OCI-LY1 (cell line): ENCODE data around the gene POLE.

ENCODE experiments used
- H2AFZ ChIP-seq: fragments of 200-600 bp; sonication (generic), shearing (Covaris generic); 2 replicates; pipeline ENCODE4 v1.6.0; 2014; ENCODE audit warnings: antibody characterized with exemption, mild to moderate bottlenecking, low read length
- H3F3A ChIP-seq: fragments of 200-600 bp; sonication (generic), shearing (Covaris generic); 2 replicates; pipeline ENCODE4 v1.6.0; 2014; ENCODE audit warnings: mild to moderate bottlenecking, antibody characterized with exemption, low read length, moderate library complexity; ENCODE audit not compliant: insufficient read depth
- H3K27ac ChIP-seq: fragments of 200-600 bp; sonication (generic); 2 replicates; pipeline ENCODE4 v1.5.1; 2014; ENCODE audit warnings: low read length, mixed run types, mild to moderate bottlenecking, low read depth; ENCODE audit not compliant: poor library complexity, severe bottlenecking
- H3K27me3 ChIP-seq: fragments of 200-600 bp; sonication (generic); 2 replicates; pipeline ENCODE4 v1.6.0; 2014; ENCODE audit warnings: antibody characterized with exemption, mild to moderate bottlenecking, low read length, moderate library complexity; ENCODE audit not compliant: insufficient read depth
- H3K36me3 ChIP-seq: fragments of 200-600 bp; sonication (generic); 2 replicates; pipeline ENCODE4 v1.6.1; 2014; ENCODE audit warnings: mild to moderate bottlenecking, antibody characterized with exemption, low read length, moderate library complexity, mixed read lengths; ENCODE audit not compliant: insufficient read depth
- H3K4me1 ChIP-seq: fragments of 200-600 bp; sonication (generic); 2 replicates; pipeline ENCODE4 v1.5.1; 2014; ENCODE audit warnings: mild to moderate bottlenecking, low read length, moderate library complexity; ENCODE audit not compliant: insufficient read depth, severe bottlenecking
- H3K4me2 ChIP-seq: fragments of 200-600 bp; sonication (generic), shearing (Covaris generic); 2 replicates; pipeline ENCODE4 v1.6.1; 2014; ENCODE audit warnings: low read length
- H3K4me3 ChIP-seq: fragments of 200-600 bp; sonication (generic); 2 replicates; pipeline ENCODE4 v1.5.1; 2014; ENCODE audit warnings: low read length, low read depth, mild to moderate bottlenecking, mixed read lengths; ENCODE audit not compliant: poor library complexity, severe bottlenecking
- H3K79me2 ChIP-seq: fragments of 200-600 bp; shearing (Covaris generic); 2 replicates; pipeline ENCODE4 v1.6.1; 2016; ENCODE audit warnings: mixed run types, low read length, mixed read lengths; ENCODE audit not compliant: insufficient read depth
- H3K9ac ChIP-seq: fragments of 200-600 bp; sonication (generic), shearing (Covaris generic); 2 replicates; pipeline ENCODE4 v1.6.1; 2014; ENCODE audit warnings: mild to moderate bottlenecking, low read length, mixed read lengths
- H3K9me2 ChIP-seq: fragments of 200-600 bp; sonication (generic), shearing (Covaris generic); 2 replicates; pipeline ENCODE4 v1.6.1; 2014; ENCODE audit warnings: low read depth, mild to moderate bottlenecking, low read length, mixed read lengths
- H3K9me3 ChIP-seq: fragments of 200-600 bp; shearing (Covaris generic); 2 replicates; pipeline ENCODE4 v1.6.1; 2014; ENCODE audit warnings: low read length, mixed read lengths
- H4K20me1 ChIP-seq: fragments of 200-600 bp; sonication (generic), shearing (Covaris generic); 2 replicates; pipeline ENCODE4 v1.6.0; 2016; ENCODE audit warnings: mild to moderate bottlenecking, low read length; ENCODE audit not compliant: insufficient read depth
- CTCF ChIP-seq: fragments of 200-600 bp; sonication (generic), shearing (Covaris generic); IDR thresholded peaks from 2 replicates; pipeline ENCODE4 v1.5.1; 2017; ENCODE audit warnings: mild to moderate bottlenecking, antibody characterized with exemption, low read length, moderate library complexity, mixed read lengths
- EZH2 ChIP-seq: fragments of 200-600 bp; sonication (generic), shearing (Covaris generic); IDR thresholded peaks from 2 replicates; pipeline ENCODE4 v1.8.0; 2017; ENCODE audit warnings: borderline replicate concordance, mixed run types, mild to moderate bottlenecking, antibody characterized with exemption, low read length, moderate library complexity, mixed read lengths

The POLE gene

DNA sequence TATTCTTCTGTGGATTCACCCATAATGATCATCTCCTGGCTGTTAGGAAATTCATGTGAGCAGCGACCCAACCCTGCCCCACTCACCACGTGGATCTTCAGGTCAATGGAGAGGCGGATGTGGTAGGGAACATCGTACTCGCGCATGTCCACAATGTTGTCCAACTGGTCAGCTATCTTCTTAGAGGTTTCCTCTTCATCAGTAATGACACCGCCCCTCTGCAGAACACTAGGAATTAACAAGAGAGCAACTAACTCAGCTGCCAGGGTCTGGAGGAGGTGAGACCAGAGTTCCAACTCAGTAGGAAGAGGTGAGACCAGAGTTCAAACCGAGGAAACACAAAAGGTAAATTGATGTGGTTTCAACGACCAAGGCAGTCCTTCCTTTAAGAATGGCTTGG lies 9.7 kb downstream of the POLE start:
- Histone ChIP-seq H3K9ac (no peak overlapping the region), H2AFZ (no peak overlapping the region), H3K9me2 (no peaks in the 10 kb centered on the region), H3K36me3 (peaks cover 89% of the 10 kb centered on the region), H3K27me3 (no peaks in the 10 kb centered on the region), H3K27ac (no peak overlapping the region), H3K79me2 (peaks cover 25% of the 10 kb centered on the region), H3K4me3 (no peak overlapping the region), H3K4me2 (no peak overlapping the region), H3K9me3 (no peaks in the 10 kb centered on the region), H4K20me1 (no peaks in the 10 kb centered on the region), H3F3A (no peaks in the 10 kb centered on the region), H3K4me1 (no peaks in the 10 kb centered on the region)
- TF ChIP-seq CTCF (no peak), EZH2 (no peak)

DNA sequence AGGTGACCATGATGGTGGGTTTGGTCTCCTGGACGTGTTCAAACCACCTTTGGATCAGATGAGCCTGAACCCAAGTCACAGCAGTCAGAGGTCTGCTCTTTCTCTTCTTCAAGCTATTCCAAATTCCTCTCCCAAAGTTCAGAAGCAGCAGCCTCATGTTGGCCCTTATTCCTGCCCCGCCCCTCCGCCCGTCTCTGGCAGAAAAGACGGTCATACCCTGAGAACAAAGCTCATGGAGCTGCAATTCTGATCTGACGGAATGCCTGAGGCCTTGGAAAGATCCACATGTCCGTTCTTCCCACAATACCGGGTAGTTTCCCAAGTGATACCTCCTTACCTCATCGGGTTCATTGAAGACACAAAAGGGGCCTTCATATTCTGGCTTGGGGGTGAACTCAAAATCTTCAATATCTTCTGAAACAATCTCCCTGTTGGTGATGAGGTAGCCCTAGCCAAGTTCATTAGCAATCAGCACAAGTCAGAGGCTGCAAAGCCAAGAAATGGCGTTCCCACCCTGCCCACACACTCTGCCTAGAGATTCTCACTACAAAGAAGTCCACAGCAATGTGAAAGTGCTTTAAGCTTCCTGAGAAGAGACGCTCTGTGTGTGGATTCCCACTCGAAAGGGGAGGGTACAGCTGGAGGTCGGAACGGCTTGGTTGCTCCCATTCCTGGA lies 11.2 kb downstream of the POLE start:
- H3K36me3 ChIP-seq, result peaks cover 90% of the 10 kb centered on the region

DNA sequence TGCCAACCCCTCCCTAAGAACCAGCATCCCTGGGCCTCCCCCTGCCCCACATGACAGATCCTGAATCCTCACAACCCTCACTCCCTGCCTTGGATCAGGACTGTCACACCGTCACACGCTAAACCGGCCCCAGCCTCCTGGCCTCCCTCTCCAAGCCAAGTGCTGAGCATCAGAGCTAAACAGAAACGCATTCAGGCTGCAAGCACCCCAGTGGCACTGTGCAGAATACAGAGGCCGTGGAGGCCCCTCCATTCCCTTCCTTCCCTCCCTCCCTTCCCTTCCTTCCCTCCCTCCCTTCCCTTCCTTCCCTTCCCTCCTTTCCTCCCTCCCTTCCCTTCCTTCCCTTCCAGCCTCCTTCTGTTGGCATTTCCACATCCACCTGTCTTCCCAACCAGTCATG lies 12.6 kb downstream of the POLE start:
- Histone ChIP-seq H3K27me3 (no peaks in the 10 kb centered on the region), H3F3A (no peaks in the 10 kb centered on the region), H2AFZ (no peak overlapping the region), H3K9ac (no peak overlapping the region), H3K9me3 (no peaks in the 10 kb centered on the region), H3K4me3 (no peak overlapping the region), H4K20me1 (no peaks in the 10 kb centered on the region), H3K4me1 (no peaks in the 10 kb centered on the region), H3K79me2 (no peaks in the 10 kb centered on the region), H3K36me3 (peaks cover 86% of the 10 kb centered on the region), H3K27ac (no peak overlapping the region), H3K9me2 (no peaks in the 10 kb centered on the region), H3K4me2 (no peak overlapping the region)
- TF ChIP-seq EZH2 (no peak), CTCF (no peak)

More for the DNA sequence above, 11.2 kb downstream of the POLE start:
- no peak overlapping the region for H3K9ac ChIP-seq
- no peaks in the 10 kb centered on the region for H3K9me2 ChIP-seq
- H3K4me2 ChIP-seq, result no peak overlapping the region
- H3K4me3 ChIP-seq, result no peak overlapping the region
- no peak overlapping the region for H3K27ac ChIP-seq
- no peaks in the 10 kb centered on the region for H3K4me1 ChIP-seq
- no peaks in the 10 kb centered on the region for H3K27me3 ChIP-seq
- H3K9me3 ChIP-seq, result no peaks in the 10 kb centered on the region
- no peaks in the 10 kb centered on the region for H3F3A ChIP-seq
- no peaks in the 10 kb centered on the region for H4K20me1 ChIP-seq
- H2AFZ ChIP-seq, result no peak overlapping the region
- TF ChIP-seq CTCF (no peak), EZH2 (no peak)
- peaks cover 12% of the 10 kb centered on the region for H3K79me2 ChIP-seq
